K562 (cell line): ENCODE measurements around the gene CELA3B.
"Not testable (repeated sequence)": the region's sequence is repeated elsewhere in the genome, so short reads cannot be mapped to it uniquely, and the experiment has no call there.

Source experiments
- CC2D1A ChIP-seq: fragments of 450-650 bp; IDR thresholded peaks from 2 replicates; pipeline ENCODE4 v1.6.1; 2017; ENCODE audit warnings: mild to moderate bottlenecking
- FOXJ3 ChIP-seq: sonication (generic); formaldehyde crosslinking; IDR thresholded peaks from 2 replicates; pipeline ENCODE4 v1.4.0; 2020; ENCODE audit warnings: mild to moderate bottlenecking, missing genetic modification reagents
- HCFC1 ChIP-seq: IDR thresholded peaks from 2 replicates; pipeline ENCODE4 v1.6.1; 2012; ENCODE audit warnings: low read depth, low read length, improper control_type of control experiment
- HSF4 ChIP-seq: fragments of 250-450 bp; sonication (Bioruptor Pico); IDR thresholded peaks from 2 replicates; pipeline ENCODE4 v2.1.2; 2022; ENCODE audit warnings: mild to moderate bottlenecking, moderate library complexity, borderline replicate concordance
- JUND ChIP-seq, 2 experiments: IDR thresholded peaks; 2 replicates in 1 of 2; 3 replicates in 1 of 2; pipeline ENCODE4 v1.6.1; 2011; ENCODE audit warnings: borderline replicate concordance in 2 of 2, low read depth in 2 of 2, low read length in 2 of 2, improper control_type of control experiment in 1 of 2, missing biosample characterization in 1 of 2, missing genetic modification characterization in 1 of 2, missing genetic modification reagents in 1 of 2
- MXI1 ChIP-seq: IDR thresholded peaks from 2 replicates; pipeline ENCODE4 v1.6.1; 2011; ENCODE audit warnings: low read depth, mild to moderate bottlenecking, improper control_type of control experiment, low read length
- POLR2A ChIP-seq: fragments of 450-650 bp; conservative IDR thresholded peaks from 2 replicates; pipeline ENCODE4 v1.6.1; 2016
- PYGO2 ChIP-seq: fragments of 450-650 bp; IDR thresholded peaks from 2 replicates; pipeline ENCODE4 v1.6.1; 2016; ENCODE audit warnings: mild to moderate bottlenecking, missing genetic modification characterization, moderate library complexity, missing compliant biosample characterization
- ZFPM2 ChIP-seq: fragments of 250-450 bp; sonication (Bioruptor Pico); IDR thresholded peaks from 2 replicates; pipeline ENCODE4 v1.5.1; 2022; ENCODE audit warnings: mild to moderate bottlenecking
- TF ChIP-seq, protein P1 (sequence below), 3 experiments: IDR thresholded peaks in 2 of 3; conservative IDR thresholded peaks in 1 of 3; 2 replicates each; pipeline ENCODE4 v1.5.1; 2011 to 2012; ENCODE audit warnings: low read length in 3 of 3, mild to moderate bottlenecking in 3 of 3, control low read depth in 2 of 3, improper control_type of control experiment in 1 of 3, inconsistent platforms in 1 of 3, low read depth in 1 of 3, mixed read lengths in 1 of 3, moderate library complexity in 1 of 3; ENCODE audit not compliant: insufficient read depth in 2 of 3
- TF ChIP-seq, protein P2 (sequence below): sonication (generic); formaldehyde crosslinking; IDR thresholded peaks from 2 replicates; pipeline ENCODE4 v1.8.1; 2022; ENCODE audit warnings: missing genetic modification reagents
- TF ChIP-seq, protein P3 (sequence below): fragments of 250-450 bp; sonication (Bioruptor Pico); IDR thresholded peaks from 2 replicates; pipeline ENCODE4 v1.8.0; 2021; ENCODE audit warnings: borderline replicate concordance, mild to moderate bottlenecking, moderate library complexity; ENCODE audit not compliant: poor library complexity, severe bottlenecking

DNA sequence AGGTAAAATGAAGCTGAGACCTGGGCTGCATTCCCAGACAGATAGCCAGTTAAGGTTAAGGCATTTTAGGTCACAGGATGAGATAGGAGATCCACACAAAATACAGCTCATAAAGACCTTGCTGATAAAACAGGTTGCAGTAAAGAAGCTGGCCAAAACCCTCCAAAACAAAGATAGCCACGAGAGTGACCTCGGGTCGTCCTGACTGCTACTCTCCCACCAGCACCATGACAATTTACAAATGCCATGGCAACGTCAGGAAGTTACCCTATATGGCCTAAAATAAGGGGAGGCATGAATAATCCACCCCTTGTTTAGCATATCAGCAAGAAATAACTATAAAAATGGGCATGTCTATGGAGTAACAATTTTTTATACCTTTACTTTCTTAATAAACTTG is 6.3 kb upstream of the CELA3B start:
- TF ChIP-seq HCFC1; MXI1; JUND (IDR thresholded peaks at IDR 0.05; ENCODE audit: borderline replicate concordance, low read depth, low read length); JUND (tag; IDR thresholded peaks at IDR 0.05; ENCODE audit: borderline replicate concordance, low read depth, low read length); FOXJ3 (CRISPR knock-in tag); CC2D1A; PYGO2 (tag); POLR2A; ZFPM2 (CRISPR knock-in tag); HSF4: not testable (repeated sequence)
- TF ChIP-seq, protein P1, sequence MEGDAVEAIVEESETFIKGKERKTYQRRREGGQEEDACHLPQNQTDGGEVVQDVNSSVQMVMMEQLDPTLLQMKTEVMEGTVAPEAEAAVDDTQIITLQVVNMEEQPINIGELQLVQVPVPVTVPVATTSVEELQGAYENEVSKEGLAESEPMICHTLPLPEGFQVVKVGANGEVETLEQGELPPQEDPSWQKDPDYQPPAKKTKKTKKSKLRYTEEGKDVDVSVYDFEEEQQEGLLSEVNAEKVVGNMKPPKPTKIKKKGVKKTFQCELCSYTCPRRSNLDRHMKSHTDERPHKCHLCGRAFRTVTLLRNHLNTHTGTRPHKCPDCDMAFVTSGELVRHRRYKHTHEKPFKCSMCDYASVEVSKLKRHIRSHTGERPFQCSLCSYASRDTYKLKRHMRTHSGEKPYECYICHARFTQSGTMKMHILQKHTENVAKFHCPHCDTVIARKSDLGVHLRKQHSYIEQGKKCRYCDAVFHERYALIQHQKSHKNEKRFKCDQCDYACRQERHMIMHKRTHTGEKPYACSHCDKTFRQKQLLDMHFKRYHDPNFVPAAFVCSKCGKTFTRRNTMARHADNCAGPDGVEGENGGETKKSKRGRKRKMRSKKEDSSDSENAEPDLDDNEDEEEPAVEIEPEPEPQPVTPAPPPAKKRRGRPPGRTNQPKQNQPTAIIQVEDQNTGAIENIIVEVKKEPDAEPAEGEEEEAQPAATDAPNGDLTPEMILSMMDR (IDR thresholded peaks at IDR 0.05 in 2 of 3, conservative IDR thresholded peaks at IDR 0.05 in 1 of 3; ENCODE audit: insufficient read depth in 2 of 3, low read depth in 1 of 3, low read length in 3 of 3): not testable (repeated sequence)
- TF ChIP-seq, protein P2, sequence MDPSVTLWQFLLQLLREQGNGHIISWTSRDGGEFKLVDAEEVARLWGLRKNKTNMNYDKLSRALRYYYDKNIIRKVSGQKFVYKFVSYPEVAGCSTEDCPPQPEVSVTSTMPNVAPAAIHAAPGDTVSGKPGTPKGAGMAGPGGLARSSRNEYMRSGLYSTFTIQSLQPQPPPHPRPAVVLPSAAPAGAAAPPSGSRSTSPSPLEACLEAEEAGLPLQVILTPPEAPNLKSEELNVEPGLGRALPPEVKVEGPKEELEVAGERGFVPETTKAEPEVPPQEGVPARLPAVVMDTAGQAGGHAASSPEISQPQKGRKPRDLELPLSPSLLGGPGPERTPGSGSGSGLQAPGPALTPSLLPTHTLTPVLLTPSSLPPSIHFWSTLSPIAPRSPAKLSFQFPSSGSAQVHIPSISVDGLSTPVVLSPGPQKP (CRISPR knock-in tag): not testable (repeated sequence)
- TF ChIP-seq, protein P3, sequence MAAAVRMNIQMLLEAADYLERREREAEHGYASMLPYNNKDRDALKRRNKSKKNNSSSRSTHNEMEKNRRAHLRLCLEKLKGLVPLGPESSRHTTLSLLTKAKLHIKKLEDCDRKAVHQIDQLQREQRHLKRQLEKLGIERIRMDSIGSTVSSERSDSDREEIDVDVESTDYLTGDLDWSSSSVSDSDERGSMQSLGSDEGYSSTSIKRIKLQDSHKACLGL: not testable (repeated sequence)
